Measurements from ENCODE around the gene PNPLA4. TPM values are rescaled to one million over a fixed set of nuclear protein-coding genes. Genes with fewer than 3 reads are reported as not detected.

The PNPLA4 gene
- total RNA-seq: 15.7 and 16.6 TPM in 2 replicates

GRCh38 chrX:7927259-7928167 lies at the start of gene PNPLA4:
Gene PNPLA4, minus strand, starts transcription at chrX:7927413. Its CDS starts 1,294 bp downstream, at chrX:7926119.

Other genes starting within 250 kb of the PNPLA4 start
- not detected in 2 replicates for gene VCX, start 84.2 kb downstream of the PNPLA4 start, total RNA-seq
- gene VCX2, start 243.9 kb upstream of the PNPLA4 start, total RNA-seq: not detected in 2 replicates